MM.1S (cell line): ENCODE data around the gene KCNMA1.

ENCODE experiments used
- CTCF ChIP-seq: fragments of 300-600 bp; sonication (generic); IDR thresholded peaks from 2 replicates; pipeline ENCODE4 v1.5.1; 2016; ENCODE audit warnings: antibody characterized with exemption, low read length, mixed read lengths
- EZH2 ChIP-seq: fragments of 300-600 bp; sonication (generic); optimal IDR thresholded peaks from 2 replicates; pipeline ENCODE3; 2017; ENCODE audit warnings: low read depth, mild to moderate bottlenecking, antibody characterized with exemption, low read length, mixed read lengths

GRCh38 chr10:77578583-77579227 is 58.9 kb downstream of the KCNMA1 start:
- TF ChIP-seq CTCF: no peak
- TF ChIP-seq EZH2: no peak
